Lung (tissue), 12 donors: ENCODE measurements around the gene CNTROB. TPM values are rescaled to one million over a fixed set of nuclear protein-coding genes. Genes with fewer than 3 reads are reported as not detected.

Experiments
- ATAC-seq: fragments of 200-7000 bp; cut with Tn5 transposase; one replicate; pipeline ENCODE4 v1.9.1; 2020; ENCODE audit warnings: moderate number of reproducible peaks; ENCODE audit not compliant: insufficient read depth, low FRiP score
- DNase-seq, 3 donors: peaks; one replicate each; pipeline ENCODE4 v3.0.0-alpha.2; 2013 to 2017
- H3K27ac ChIP-seq, 2 donors: one replicate each; pipeline ENCODE4 v1.5.1; 2013; ENCODE audit warnings: mild to moderate bottlenecking in 2 of 2, moderate library complexity in 2 of 2, control low read depth in 1 of 2, inconsistent platforms in 1 of 2, low read depth in 1 of 2, low read length in 1 of 2
- H3K27me3 ChIP-seq, 3 donors: one replicate each; pipeline ENCODE4 v1.5.1; 2013; ENCODE audit warnings: low read length in 2 of 3; ENCODE audit not compliant: control insufficient read depth in 3 of 3, insufficient read depth in 3 of 3
- H3K36me3 ChIP-seq, 4 donors: one replicate each; pipeline ENCODE4 v1.5.1; 2013; ENCODE audit warnings: low read length in 4 of 4, mild to moderate bottlenecking in 1 of 4, moderate library complexity in 1 of 4; ENCODE audit not compliant: control insufficient read depth in 4 of 4, insufficient read depth in 4 of 4
- H3K4me1 ChIP-seq, 5 donors: one replicate each; pipeline ENCODE4 v1.5.1; 2013; ENCODE audit warnings: low read length in 5 of 5, mild to moderate bottlenecking in 2 of 5, moderate library complexity in 1 of 5; ENCODE audit not compliant: control insufficient read depth in 5 of 5, insufficient read depth in 5 of 5
- H3K4me3 ChIP-seq: one replicate; pipeline ENCODE4 v1.5.1; 2013; ENCODE audit warnings: mild to moderate bottlenecking, control low read depth, moderate library complexity
- H3K9ac ChIP-seq, 2 donors: one replicate each; pipeline ENCODE4 v1.5.1; 2013; ENCODE audit warnings: low read length in 2 of 2, control low read depth in 1 of 2; ENCODE audit not compliant: insufficient read depth in 1 of 2
- H3K9me3 ChIP-seq, 4 donors: one replicate each; pipeline ENCODE4 v1.5.1; 2013; ENCODE audit warnings: low read length in 3 of 4, mild to moderate bottlenecking in 1 of 4, moderate library complexity in 1 of 4; ENCODE audit not compliant: control insufficient read depth in 4 of 4, insufficient read depth in 3 of 4
- WGBS, 2 donors: extraction: QIAGEN DNeasy Blood & Tissue Kit; methylation state at CpG; one replicate each; pipeline ENCODE4 v1.1.7; 2013; 5-methylcytosine and 5-hydroxymethylcytosine counted together
- polyA plus RNA-seq, 2 donors: library from polyadenylated mRNA; stranded (reverse); fragments of 200-250 nt; gene quantifications; one replicate each; pipeline ENCODE4 v1.2.1, GENCODE V29; 2013
- total RNA-seq, 2 donors: library from RNA; depleted of rRNA in 1 of 2; stranded (reverse); fragments of >200 nt in 1 of 2; gene quantifications; one replicate each; pipeline ENCODE4 v1.2.1, GENCODE V29; 2014 to 2021
- TF ChIP-seq, protein P1 (sequence below): IDR thresholded peaks from 2 replicates; pipeline ENCODE4 v1.5.1; 2012; ENCODE audit warnings: mild to moderate bottlenecking; ENCODE audit errors: control extremely low read depth, extremely low read depth
- donor health status: control.
- donor health status: control.
- donor health status: Bipolar disorder and iron deficiency.
- donor health status: healthy.
- donor health status: DM: yes; HTN: yes; CAD: no.

The CNTROB gene
- total and polyA plus RNA-seq, 4 donors = 42.7 to 74.1 (median 66.1) TPM

DNA sequence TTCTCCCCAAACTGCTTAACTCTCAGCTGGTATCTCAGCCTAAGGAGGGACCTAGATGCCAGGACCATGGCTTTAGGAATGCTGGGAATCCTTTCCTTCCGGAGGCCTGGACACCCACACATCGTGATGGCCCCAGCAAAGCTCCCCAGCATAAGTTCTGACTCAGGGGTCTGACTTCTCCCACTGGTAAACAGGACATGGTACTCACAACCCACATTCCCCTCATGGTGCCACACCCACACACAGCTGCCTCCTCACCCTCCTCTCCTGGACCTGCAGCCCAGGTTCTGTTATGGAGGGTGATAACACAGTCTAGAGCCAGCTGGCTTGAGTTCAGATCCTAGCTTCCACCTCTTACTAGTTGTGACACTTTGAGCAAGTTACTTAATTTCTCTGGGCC, 15.2 kb upstream of the CNTROB start:
- H3K27ac ChIP-seq = peak overlapping the region in 1 of 2 donors; percentile 99
- DNase-seq (no peak), ATAC-seq (no peak)
- TF ChIP-seq, protein P1, sequence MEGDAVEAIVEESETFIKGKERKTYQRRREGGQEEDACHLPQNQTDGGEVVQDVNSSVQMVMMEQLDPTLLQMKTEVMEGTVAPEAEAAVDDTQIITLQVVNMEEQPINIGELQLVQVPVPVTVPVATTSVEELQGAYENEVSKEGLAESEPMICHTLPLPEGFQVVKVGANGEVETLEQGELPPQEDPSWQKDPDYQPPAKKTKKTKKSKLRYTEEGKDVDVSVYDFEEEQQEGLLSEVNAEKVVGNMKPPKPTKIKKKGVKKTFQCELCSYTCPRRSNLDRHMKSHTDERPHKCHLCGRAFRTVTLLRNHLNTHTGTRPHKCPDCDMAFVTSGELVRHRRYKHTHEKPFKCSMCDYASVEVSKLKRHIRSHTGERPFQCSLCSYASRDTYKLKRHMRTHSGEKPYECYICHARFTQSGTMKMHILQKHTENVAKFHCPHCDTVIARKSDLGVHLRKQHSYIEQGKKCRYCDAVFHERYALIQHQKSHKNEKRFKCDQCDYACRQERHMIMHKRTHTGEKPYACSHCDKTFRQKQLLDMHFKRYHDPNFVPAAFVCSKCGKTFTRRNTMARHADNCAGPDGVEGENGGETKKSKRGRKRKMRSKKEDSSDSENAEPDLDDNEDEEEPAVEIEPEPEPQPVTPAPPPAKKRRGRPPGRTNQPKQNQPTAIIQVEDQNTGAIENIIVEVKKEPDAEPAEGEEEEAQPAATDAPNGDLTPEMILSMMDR = no peak
- no peak overlapping the region for H3K4me3 ChIP-seq
- H3K27me3 ChIP-seq = no peaks in the 10 kb centered on the region
- H3K36me3 ChIP-seq = peaks cover 0 to 7% (median 5%) of the 10 kb centered on the region in 4 donors
- H3K9me3 ChIP-seq = no peaks in the 10 kb centered on the region
- H3K9ac ChIP-seq = no peak overlapping the region
- peaks cover 0 to 19% (median 6%) of the 10 kb centered on the region in 5 donors for H3K4me1 ChIP-seq
- 64 to 86% methylated on average over 2 of the region's 2 CpGs for WGBS, 2 donors

DNA sequence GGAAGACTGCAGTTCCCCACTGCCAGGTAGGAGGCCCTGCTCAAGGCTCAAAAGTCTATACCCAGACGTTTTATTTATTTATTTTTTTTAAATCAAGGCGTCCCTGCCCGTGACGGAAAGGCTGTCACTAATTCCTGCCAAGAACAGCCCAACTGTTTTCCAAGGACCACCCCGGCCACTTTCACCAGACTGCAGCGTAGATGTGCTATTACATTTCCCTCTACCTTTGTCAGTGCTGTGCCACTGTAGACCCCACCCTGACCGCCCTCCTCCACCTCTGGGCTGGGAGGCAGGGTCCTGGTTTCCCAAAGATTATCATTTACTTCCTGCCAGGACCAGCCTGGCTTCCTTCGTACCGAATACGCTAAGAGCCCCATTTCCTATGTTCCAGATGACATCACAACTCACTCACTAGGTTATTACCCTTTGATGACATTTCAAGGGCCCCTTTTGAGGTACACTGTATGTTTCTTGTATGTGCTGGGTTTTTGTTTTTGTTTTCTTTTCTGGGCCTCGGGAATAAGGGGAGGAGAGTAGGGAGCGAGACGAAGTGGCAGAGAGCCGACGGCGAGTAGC, 9.6 kb upstream of the CNTROB start:
- H3K9ac ChIP-seq = peak overlapping the region; percentile 30 to 91
- no peaks in the 10 kb centered on the region for H3K9me3 ChIP-seq
- WGBS, 2 donors = 24 to 27% methylated on average over 16 of the region's 16 CpGs
- H3K4me3 ChIP-seq = peak overlapping the region; percentile 5
- TF ChIP-seq, protein P1 = no peak
- peak; percentile 56 to 77 (median 74) for DNase-seq
- H3K27ac ChIP-seq = peak overlapping the region; percentile 34 to 82
- ATAC-seq = no peak
- no peaks in the 10 kb centered on the region for H3K36me3 ChIP-seq
- H3K4me1 ChIP-seq = peaks cover 0 to 16% (median 4%) of the 10 kb centered on the region in 5 donors
- no peaks in the 10 kb centered on the region for H3K27me3 ChIP-seq

DNA sequence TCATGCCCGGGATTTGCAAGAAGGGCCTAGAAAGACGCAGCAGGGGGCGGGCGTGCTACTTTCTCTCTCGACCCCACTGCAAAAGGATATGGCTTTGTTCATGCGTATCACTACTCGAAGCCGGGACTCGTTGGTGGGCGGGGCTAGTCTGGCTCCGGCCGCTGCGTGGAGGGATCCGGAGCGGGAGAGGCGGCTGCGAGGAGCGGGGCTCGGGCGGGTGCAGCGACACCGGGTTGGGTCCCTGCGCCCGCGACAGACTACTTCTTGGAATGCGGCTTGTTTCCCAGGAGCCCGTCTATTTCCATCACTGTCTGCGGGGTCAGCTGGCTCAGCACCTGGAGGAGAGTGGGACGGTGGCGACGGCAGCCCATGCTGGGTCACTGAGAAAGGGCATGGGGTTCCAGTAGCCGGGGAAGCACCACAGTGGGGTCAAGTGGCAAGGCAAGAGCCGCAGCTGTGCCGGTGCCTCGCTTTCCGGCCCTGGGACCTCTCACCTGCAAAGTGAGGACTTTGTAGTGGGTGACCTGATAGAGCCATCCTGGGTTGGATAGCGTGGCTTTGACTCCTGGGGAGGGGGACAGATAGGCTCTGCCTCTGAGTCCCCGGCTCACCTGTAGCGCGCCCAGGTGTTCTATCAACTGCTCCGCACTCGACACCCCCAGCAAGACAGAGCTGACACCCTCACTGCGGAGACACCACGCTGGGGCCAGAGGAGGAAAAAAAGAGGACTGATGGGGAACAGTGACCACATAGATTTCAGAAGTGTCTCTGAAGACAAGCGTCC, 9.0 kb upstream of the CNTROB start:
- H3K9ac ChIP-seq = peak overlapping the region; percentile 30 to 91
- TF ChIP-seq, protein P1 = no peak
- DNase-seq = peak; percentile 95 to 97 (median 96)
- peaks cover 0 to under 1% (median 0%) of the 10 kb centered on the region in 4 donors for H3K36me3 ChIP-seq
- H3K27me3 ChIP-seq = no peaks in the 10 kb centered on the region
- ATAC-seq = peak; percentile 84
- WGBS, 2 donors = 20 to 21% methylated on average over 45 of the region's 45 CpGs
- no peaks in the 10 kb centered on the region for H3K9me3 ChIP-seq
- H3K4me3 ChIP-seq = no peak overlapping the region
- H3K27ac ChIP-seq = peak overlapping the region in 1 of 2 donors; percentile 82
- peaks cover 0 to 16% (median 4%) of the 10 kb centered on the region in 5 donors for H3K4me1 ChIP-seq
